GM12878 (cell line): Measurements from ENCODE around the gene LAMA4.

Experiments
- CREB1 ChIP-seq: IDR thresholded peaks from 2 replicates; pipeline ENCODE4 v1.6.1; 2012; ENCODE audit warnings: low read depth, mild to moderate bottlenecking, inconsistent platforms
- CTCF ChIP-seq, 3 experiments: IDR thresholded peaks in 2 of 3; conservative IDR thresholded peaks in 1 of 3; 2 replicates each; pipeline ENCODE4 v1.5.1; 2011; ENCODE audit warnings: low read depth in 3 of 3, low read length in 3 of 3, mild to moderate bottlenecking in 3 of 3, control low read depth in 2 of 3, moderate library complexity in 2 of 3, inconsistent platforms in 1 of 3, mixed read lengths in 1 of 3; ENCODE audit not compliant: control insufficient read depth in 2 of 3, insufficient read depth in 1 of 3; ENCODE audit errors: extremely low read depth in 1 of 3
- MAX ChIP-seq: IDR thresholded peaks from 2 replicates; pipeline ENCODE4 v1.6.1; 2012; ENCODE audit warnings: low read depth, low read length, improper control_type of control experiment
- NFIC ChIP-seq: IDR thresholded peaks from 2 replicates; pipeline ENCODE4 v1.6.1; 2012; ENCODE audit warnings: low read depth, mild to moderate bottlenecking, inconsistent platforms, low read length, moderate library complexity
- RAD21 ChIP-seq: IDR thresholded peaks from 2 replicates; pipeline ENCODE4 v1.6.1; 2011; ENCODE audit warnings: mild to moderate bottlenecking, low read depth, low read length, moderate library complexity; ENCODE audit not compliant: insufficient read depth
- YBX1 ChIP-seq: fragments of 450-650 bp; IDR thresholded peaks from 2 replicates; pipeline ENCODE4 v1.6.1; 2016; ENCODE audit warnings: antibody characterized with exemption
- TF ChIP-seq, protein P1 (sequence below): fragments of 450-650 bp; formaldehyde crosslinking; IDR thresholded peaks from 2 replicates; pipeline ENCODE4 v1.4.0; 2022; ENCODE audit warnings: mild to moderate bottlenecking, moderate library complexity

GRCh38 chr6:112176175-112176574, 78.2 kb downstream of the LAMA4 start:
- no peak for TF ChIP-seq YBX1
- TF ChIP-seq, protein P1, sequence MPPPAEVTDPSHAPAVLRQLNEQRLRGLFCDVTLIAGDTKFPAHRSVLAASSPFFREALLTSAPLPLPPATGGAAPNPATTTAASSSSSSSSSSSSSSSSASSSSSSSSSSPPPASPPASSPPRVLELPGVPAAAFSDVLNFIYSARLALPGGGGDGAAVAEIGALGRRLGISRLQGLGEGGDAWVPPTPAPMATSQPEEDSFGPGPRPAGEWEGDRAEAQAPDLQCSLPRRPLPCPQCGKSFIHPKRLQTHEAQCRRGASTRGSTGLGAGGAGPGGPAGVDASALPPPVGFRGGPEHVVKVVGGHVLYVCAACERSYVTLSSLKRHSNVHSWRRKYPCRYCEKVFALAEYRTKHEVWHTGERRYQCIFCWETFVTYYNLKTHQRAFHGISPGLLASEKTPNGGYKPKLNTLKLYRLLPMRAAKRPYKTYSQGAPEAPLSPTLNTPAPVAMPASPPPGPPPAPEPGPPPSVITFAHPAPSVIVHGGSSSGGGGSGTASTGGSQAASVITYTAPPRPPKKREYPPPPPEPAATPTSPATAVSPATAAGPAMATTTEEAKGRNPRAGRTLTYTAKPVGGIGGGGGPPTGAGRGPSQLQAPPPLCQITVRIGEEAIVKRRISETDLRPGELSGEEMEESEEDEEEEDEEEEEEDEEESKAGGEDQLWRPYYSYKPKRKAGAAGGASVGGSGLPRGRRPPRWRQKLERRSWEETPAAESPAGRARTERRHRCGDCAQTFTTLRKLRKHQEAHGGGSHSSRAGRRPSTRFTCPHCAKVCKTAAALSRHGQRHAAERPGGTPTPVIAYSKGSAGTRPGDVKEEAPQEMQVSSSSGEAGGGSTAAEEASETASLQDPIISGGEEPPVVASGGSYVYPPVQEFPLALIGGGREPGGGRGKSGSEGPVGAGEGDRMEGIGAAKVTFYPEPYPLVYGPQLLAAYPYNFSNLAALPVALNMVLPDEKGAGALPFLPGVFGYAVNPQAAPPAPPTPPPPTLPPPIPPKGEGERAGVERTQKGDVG (CRISPR knock-in tag), result no peak
- TF ChIP-seq CTCF (IDR thresholded peaks at IDR 0.05 in 2 of 3, conservative IDR thresholded peaks at IDR 0.05 in 1 of 3; ENCODE audit: control insufficient read depth in 2 of 3, extremely low read depth in 1 of 3, insufficient read depth in 1 of 3, low read depth in 3 of 3, low read length in 3 of 3), result no peak
- no peak for TF ChIP-seq MAX
- no peak for TF ChIP-seq RAD21
- TF ChIP-seq NFIC, result no peak
- TF ChIP-seq CREB1, result no peak
